ENCODE data around the gene RIOK2. TPM values are rescaled to one million over a fixed set of nuclear protein-coding genes. Genes with fewer than 3 reads are reported as not detected.
A peak's percentile ranks its signal among the peaks of the same experiment; 100 is the strongest.
"Not testable (repeated sequence)": the region's sequence is repeated elsewhere in the genome, so short reads cannot be mapped to it uniquely, and the experiment has no call there.

RIOK2 gene
- total and polyA plus RNA-seq, 2 donors from 2014 or later = 18.2 to 23.3 TPM

- H3K36me3 ChIP-seq (ENCODE audit: control insufficient read depth in 2 of 3, insufficient read depth in 3 of 3, low read length in 3 of 3) = peaks cover 11 to 13% (median 11%) of the 10 kb centered on the region in 3 donors
- intact Hi-C loops (cut with DNase I) = no loop called here
- peak overlapping the region; percentile 78 to 99 (median 88) for H3K9ac ChIP-seq (ENCODE audit: low read length in 3 of 3)
- peak overlapping the region; percentile 93 to 99 (median 96) for H3K4me3 ChIP-seq (ENCODE audit: low read length in 3 of 3)
- H3K4me1 ChIP-seq (ENCODE audit: control insufficient read depth in 2 of 3, insufficient read depth in 2 of 3, low read depth in 1 of 3, low read length in 3 of 3) = peaks cover 0 to 5% (median 5%) of the 10 kb centered on the region in 3 donors
- H3K27me3 ChIP-seq (ENCODE audit: control insufficient read depth, insufficient read depth, low read length) = no peaks in the 10 kb centered on the region
- H3K9me3 ChIP-seq (ENCODE audit: control insufficient read depth in 2 of 3, insufficient read depth in 1 of 3, low read length in 3 of 3) = no peaks in the 10 kb centered on the region
- no peak for TF ChIP-seq CTCF (IDR thresholded peaks at IDR 0.05; ENCODE audit: borderline replicate concordance, extremely low read depth, insufficient read depth)
- DNase-seq (no peak), FAIRE-seq (no peak)
- H3K27ac ChIP-seq (ENCODE audit: low read depth in 2 of 2, low read length in 2 of 2) = peak overlapping the region; percentile 92 to 95
These were observed 412 bp downstream of the RIOK2 start for GRCh38 chr5:97182571-97183099.

- intact Hi-C loops (cut with DNase I) = no loop called here
- Histone ChIP-seq H3K36me3 (ENCODE audit: control insufficient read depth in 2 of 3, insufficient read depth in 3 of 3, low read length in 3 of 3) (peaks cover 13 to 17% (median 14%) of the 10 kb centered on the region in 3 donors), H3K4me1 (ENCODE audit: control insufficient read depth in 2 of 3, insufficient read depth in 2 of 3, low read depth in 1 of 3, low read length in 3 of 3) (peaks cover 0 to 5% (median 5%) of the 10 kb centered on the region in 3 donors), H3K4me3 (ENCODE audit: low read length in 3 of 3) (peak overlapping the region; percentile 93 to 99 (median 96)), H3K27me3 (ENCODE audit: control insufficient read depth, insufficient read depth, low read length) (no peaks in the 10 kb centered on the region), H3K9me3 (ENCODE audit: control insufficient read depth in 2 of 3, insufficient read depth in 1 of 3, low read length in 3 of 3) (no peaks in the 10 kb centered on the region), H3K27ac (ENCODE audit: low read depth in 2 of 2, low read length in 2 of 2) (no peak overlapping the region), H3K9ac (ENCODE audit: low read length in 3 of 3) (peak overlapping the region; percentile 78 to 99 (median 88))
- FAIRE-seq (no peak), DNase-seq (peak in 2 of 5 donors; percentile 6 to 12)
- no peak for TF ChIP-seq CTCF (IDR thresholded peaks at IDR 0.05; ENCODE audit: borderline replicate concordance, extremely low read depth, insufficient read depth)
These were observed 1.0 kb downstream of the RIOK2 start for GRCh38 chr5:97181856-97182545.

GRCh38 chr5:97179457-97179856, 3.6 kb downstream of the RIOK2 start:
- DNase-seq; H3K27ac ChIP-seq (ENCODE audit: low read depth in 2 of 2, low read length in 2 of 2); FAIRE-seq; H3K9me3 ChIP-seq (ENCODE audit: control insufficient read depth in 2 of 3, insufficient read depth in 1 of 3, low read length in 3 of 3); H3K9ac ChIP-seq (ENCODE audit: low read length in 3 of 3); H3K27me3 ChIP-seq (ENCODE audit: control insufficient read depth, insufficient read depth, low read length); intact Hi-C loops (cut with DNase I); H3K4me1 ChIP-seq (ENCODE audit: control insufficient read depth in 2 of 3, insufficient read depth in 2 of 3, low read depth in 1 of 3, low read length in 3 of 3); H3K4me3 ChIP-seq (ENCODE audit: low read length in 3 of 3): not testable (repeated sequence)
- peaks cover 13 to 31% (median 18%) of the 10 kb centered on the region in 3 donors for H3K36me3 ChIP-seq (ENCODE audit: control insufficient read depth in 2 of 3, insufficient read depth in 3 of 3, low read length in 3 of 3)

- Histone ChIP-seq H3K4me1 (ENCODE audit: control insufficient read depth in 2 of 3, insufficient read depth in 2 of 3, low read depth in 1 of 3, low read length in 3 of 3) (no peaks in the 10 kb centered on the region), H3K4me3 (ENCODE audit: low read length in 3 of 3) (no peak overlapping the region), H3K36me3 (ENCODE audit: control insufficient read depth in 2 of 3, insufficient read depth in 3 of 3, low read length in 3 of 3) (peaks cover 6 to 55% (median 14%) of the 10 kb centered on the region in 3 donors), H3K9ac (ENCODE audit: low read length in 3 of 3) (no peak overlapping the region), H3K9me3 (ENCODE audit: control insufficient read depth in 2 of 3, insufficient read depth in 1 of 3, low read length in 3 of 3) (no peaks in the 10 kb centered on the region), H3K27me3 (ENCODE audit: control insufficient read depth, insufficient read depth, low read length) (no peaks in the 10 kb centered on the region), H3K27ac (ENCODE audit: low read depth in 2 of 2, low read length in 2 of 2) (no peak overlapping the region)
- TF ChIP-seq CTCF (IDR thresholded peaks at IDR 0.05; ENCODE audit: borderline replicate concordance, extremely low read depth, insufficient read depth) = no peak
- FAIRE-seq (no peak), DNase-seq (no peak)
- intact Hi-C loops (cut with DNase I) = no loop called here
These were observed 10.8 kb downstream of the RIOK2 start for GRCh38 chr5:97172227-97172626.

Measured in kidney (tissue), 14 donors.